Right renal cortex interstitium (tissue), 3 donors: Measurements from ENCODE around the gene KCNQ2. TPM values are rescaled to one million over a fixed set of nuclear protein-coding genes. Genes with fewer than 3 reads are reported as not detected.

Source experiments
- DNase-seq, 3 donors: peaks; one replicate each; pipeline ENCODE4 v3.0.0-alpha.2; 2013; ENCODE audit warnings: low read depth in 3 of 3, low spot score in 2 of 3
- polyA plus RNA-seq, 3 donors: library from polyadenylated mRNA; unstranded; fragments of 120-200 nt; gene quantifications; one replicate each; pipeline ENCODE4 v1.2.1, GENCODE V29; 2013; ENCODE audit not compliant: insufficient read length in 3 of 3

KCNQ2 gene
- polyA plus RNA-seq, 3 donors, result 3.9 to 6.1 (median 4.9) TPM

DNA sequence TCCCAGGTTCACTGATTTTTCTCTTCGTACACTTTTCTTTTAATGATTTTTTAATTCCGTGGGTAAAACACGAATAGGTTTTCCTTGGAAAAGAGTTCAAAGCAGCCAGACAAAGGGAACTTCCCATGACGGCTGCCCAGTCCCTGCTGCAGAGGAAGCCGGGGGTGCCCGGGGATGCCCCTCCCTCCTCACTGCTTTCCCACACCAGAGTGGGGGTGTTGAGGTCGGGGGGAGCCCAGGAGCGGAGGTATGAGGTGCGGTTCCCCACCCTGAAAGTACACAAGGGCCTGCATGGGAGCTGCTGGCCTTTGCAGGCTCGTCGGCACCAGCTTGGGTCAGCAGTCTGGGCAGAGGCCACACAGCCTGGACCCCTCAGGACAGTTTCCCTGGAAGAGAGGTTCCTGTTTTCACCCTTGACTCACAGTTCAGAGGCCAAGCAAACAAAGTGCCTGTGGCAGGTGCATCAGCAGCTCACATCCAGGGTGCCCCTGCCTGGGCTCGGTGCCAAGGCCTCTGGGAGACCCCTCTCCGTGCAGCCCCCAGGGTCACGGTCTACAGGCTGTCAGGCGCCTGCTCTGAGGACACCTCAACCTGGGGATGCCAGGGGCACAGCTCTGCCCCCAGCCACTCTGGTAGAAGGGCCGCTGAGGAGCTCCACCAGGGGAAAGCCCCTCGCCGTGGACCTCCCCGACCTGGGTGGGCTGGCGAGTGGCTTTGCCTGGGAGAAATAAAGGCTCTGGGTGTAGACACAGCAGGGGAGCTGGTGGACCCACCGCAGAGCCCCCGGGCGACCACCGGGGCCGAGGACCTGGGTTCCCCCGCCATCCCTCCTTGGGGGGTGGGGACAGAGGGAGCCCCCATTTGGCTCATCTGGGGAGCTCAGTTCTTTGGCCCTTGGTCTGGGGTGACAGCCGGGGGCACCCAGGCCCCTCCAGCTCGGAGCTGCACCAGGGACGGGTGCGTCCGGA lies 95.9 kb downstream of the KCNQ2 start:
- no peak for DNase-seq

DNA sequence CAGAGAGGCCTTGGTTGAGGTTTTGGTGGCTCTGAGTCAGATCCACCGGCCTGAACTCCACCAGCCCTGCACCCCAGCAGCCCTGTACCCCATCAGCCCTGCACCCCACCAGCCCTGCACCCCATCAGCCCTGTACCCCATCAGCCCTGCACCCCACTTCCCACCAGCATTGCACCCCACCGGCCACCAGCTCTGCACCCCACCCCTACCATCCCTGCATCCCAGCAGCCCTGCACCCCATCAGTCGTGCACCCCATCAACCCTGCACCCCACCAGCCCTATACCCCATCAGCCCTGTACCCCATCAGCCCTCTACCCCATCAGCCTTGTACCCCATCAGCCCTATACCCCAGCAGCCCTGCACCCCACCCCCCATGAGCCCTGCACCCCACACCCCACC lies 97.0 kb downstream of the KCNQ2 start:
- no peak for DNase-seq

- no peak for DNase-seq
Observed at GRCh38 chr20:63374504-63374903, 98.0 kb downstream of the KCNQ2 start.

DNA sequence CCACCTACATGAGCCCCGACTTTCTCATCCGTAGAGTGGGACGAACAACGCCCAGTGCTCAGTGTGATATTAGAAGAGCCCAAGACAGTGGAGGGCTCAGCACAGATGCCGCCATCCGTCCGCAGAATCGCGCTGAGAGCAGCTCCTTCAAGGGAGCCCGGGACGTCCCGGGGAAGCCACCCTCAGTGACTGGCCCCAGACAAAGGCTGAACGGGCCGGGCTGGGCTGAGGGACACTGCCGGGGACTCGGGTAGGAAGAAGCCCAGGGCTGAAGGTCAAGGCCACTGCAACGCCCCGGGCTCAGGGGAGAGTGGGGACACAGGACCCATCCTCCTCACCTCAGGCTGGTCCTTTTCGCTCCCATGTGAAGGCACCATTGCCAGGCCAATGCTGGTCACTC lies 98.5 kb downstream of the KCNQ2 start:
- no peak for DNase-seq

DNA sequence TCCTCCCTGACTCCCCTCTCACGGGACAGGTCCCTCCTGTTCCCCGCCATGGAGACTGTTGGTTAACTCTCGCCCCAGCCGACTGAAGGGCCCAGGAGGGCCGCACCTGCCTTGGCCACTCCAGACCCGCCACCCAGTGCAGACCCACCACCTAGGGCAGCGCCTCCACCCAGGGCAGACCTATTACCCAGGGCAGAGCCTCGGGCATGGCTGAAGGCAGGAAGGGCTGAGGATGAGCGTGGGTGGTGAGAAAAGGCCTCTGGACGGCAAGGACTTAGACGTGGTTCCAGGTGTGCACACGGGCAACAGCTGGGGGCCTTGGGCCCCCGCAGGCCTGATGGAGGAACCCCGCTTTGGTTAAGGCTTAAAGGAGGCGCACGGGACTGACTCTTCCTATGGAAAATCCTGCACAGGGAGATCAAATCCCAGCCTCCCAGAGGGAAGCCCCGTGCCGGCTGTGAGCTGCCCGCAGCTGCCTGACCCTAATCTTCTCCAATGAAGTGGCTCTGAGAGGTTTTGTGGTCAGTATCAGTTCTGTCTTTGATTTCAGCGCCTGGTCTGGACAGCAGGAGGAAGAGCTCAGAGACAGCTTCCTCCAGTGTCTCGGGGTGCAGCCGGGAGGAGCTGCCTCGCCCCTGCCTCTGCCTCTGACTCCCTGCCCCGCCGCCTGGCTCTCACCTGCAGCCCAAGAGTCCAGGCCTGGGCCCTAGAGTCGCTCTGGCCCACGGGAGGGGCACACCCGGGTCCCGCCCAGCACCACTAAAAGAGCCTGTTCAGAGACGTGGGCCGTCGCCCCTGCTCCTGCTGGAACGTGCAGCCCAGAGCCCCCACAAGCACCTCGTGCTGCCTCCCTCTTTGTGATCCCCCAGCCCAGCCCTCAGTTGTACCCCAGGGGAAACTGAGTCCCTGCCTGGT lies 99.2 kb downstream of the KCNQ2 start:
- no peak for DNase-seq

DNA sequence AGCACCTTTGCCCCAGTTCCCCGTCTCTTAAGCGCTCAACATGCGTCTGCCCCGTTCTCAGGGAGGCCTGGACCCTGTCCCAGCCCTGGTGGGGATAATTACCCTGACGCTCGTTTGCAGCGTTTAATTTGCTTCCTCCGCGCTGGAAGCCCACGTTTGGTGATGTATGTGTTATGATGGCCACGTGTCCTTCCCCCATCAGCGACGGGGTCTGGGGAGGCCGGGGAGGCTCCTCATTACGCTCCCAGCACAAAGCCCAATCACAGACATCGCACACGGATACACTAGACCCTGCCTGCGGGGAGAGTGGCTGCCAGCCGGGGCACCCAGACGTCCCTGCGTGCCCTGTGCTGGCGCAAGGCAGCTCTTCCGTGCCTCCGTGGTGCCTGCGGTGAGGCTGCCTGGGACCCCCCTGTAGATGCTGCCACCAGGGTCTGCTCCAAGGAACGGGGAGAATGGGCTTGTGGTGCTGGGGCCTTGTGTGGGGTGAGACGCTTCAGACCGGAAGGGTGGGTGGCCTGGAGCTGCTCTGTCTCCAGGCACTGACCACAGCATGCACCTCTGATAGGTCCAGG lies 101.1 kb downstream of the KCNQ2 start:
- DNase-seq, result no peak

DNA sequence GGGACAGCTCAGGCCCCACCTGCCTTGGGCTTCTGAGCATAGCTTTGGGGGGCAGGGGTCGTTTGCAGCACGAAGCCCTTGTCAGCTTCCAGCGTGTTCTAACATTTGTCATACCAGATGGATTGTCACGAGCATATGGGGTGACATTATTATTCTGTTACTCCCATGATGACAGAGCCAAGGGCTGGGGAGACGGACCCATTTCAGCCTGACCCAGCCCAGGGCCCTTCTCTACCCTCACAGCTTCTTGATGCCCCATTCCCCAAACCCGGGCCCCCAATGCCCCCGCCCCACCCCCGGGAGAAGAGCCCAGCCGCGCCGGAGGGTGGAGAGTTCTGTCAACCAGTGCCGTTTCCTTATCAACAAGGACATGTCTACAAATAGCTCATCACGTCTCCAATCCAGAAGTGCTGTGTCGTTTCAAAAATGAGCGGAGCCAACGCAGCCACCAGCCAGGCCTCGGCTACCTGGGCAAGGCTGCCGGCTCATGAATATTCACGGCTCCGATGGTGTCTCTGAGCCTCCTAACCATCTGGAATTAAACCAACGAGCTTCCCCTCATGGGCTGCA lies 101.8 kb downstream of the KCNQ2 start:
- DNase-seq, result no peak

GRCh38 chr20:63369724-63370617 lies 102.5 kb downstream of the KCNQ2 start:
- DNase-seq, result no peak

GRCh38 chr20:63369024-63369530 lies 103.4 kb downstream of the KCNQ2 start:
- DNase-seq, result no peak

- DNase-seq, result no peak
Observed at GRCh38 chr20:63368151-63368550, 104.3 kb downstream of the KCNQ2 start.

DNA sequence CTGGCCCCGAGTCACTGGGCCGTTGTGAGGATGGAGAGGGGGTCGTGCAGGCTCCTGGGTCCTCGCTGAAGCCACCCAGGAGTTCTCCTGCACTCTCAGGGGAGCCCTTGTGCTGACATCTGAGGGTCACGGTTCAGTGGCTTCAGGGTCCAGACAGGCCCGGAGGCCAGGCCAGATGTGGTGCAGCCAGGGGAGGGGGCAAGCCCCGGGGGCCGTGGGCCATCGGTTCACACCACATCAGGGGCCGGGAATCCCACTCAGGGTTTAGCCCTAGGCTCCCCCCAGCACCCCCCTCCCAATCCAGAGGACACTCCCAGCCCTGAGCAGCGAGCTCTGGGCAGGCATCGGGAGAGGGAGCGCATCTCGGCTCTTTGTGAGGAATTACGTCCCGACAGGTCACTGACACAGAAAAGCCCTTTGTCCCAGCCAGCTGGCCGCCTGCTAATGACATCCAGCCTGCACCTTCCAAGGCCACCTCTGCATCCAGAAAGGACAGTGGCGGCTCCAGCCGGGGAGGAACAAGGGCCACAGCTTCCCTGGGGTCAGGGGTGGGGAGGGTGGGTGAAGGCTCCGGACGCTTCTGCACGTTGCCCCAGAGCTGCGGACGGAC lies 104.9 kb downstream of the KCNQ2 start:
- DNase-seq, result no peak

- no peak for DNase-seq
Observed at GRCh38 chr20:63366390-63367365, 105.8 kb downstream of the KCNQ2 start.

DNA sequence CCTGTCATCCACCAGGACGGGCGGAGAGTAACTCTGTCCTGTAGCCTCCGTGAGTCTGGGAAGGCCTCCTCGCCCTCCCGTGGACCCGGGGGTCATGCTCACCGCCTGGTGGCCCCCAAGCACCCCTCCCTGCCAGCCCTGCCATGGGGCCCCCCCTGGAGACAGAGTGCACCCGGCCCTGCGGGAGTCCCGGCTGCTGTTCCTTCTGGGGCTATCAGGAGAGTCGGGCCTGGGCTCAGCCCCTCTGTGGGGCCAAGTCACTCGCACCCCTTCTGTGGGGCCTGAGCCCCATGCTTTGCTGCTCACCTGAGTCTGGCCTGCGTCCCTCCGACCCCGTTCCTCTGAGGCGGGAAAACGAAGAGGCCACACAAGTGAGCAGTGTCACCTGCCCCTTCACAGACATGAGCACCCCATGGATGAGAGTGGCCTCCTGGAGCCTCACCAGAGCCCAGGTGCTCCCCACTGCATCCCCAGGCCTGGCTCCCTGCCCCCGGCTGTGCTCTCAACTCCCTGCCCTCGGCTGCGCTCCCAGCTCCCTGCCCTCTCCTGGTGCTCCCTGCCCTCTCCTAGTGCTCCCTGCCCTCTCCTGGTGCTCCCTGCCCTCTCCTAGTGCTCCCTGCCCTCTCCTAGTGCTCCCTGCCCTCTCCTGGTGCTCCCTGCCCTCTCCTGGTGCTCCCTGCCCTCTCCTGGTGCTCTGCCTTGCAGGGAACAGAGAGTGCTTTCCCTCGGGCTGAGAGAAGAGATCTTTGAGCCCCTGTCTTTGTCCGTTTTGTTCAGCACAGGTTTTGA lies 106.7 kb downstream of the KCNQ2 start:
- DNase-seq, result no peak

DNA sequence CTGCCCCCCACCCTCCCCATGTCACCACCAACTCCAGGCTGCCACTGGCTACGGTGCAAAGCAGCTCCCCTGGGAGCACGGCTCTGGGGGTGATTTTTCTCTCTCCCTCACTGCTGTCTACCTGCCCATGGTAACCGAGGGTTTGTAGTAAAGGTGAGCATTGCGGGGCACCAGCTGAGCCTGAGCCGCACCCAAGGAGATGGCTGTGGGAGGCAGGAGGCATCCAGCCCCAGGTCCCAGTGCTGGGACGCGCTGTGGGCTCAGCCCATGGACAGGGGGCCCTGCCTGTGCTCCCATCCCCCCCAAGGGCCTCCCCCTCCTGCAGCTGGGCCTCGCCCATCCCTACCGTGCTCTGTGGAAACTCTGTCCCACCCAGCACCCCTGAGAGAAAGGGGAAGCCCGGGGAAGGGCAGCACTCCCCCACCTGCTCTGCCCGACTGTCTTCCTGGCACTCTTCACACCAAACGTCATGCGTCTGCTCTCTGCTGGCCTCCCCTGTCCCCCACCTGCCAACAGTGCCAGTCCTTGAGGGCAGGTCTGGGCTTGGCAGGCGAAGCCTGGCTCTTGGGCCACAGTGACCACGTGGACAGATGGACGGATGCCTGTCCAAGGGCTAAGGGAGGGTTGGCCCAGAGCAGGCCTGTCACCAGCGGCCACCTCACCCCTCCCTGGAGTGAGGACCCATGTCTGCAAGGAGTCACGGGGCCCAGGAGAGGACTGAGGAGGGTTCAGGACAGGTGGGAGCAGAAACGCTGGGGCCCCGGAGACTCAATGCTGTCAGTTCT lies 107.5 kb downstream of the KCNQ2 start:
- no peak for DNase-seq

GRCh38 chr20:63363981-63364561 lies 108.4 kb downstream of the KCNQ2 start:
- no peak for DNase-seq
